Articular chondrocyte of knee joint (primary cell): ENCODE measurements around the gene DPY19L3. TPM values are rescaled to one million over a fixed set of nuclear protein-coding genes. Genes with fewer than 3 reads are reported as not detected.

Experiments used
- total RNA-seq: library from RNA; depleted of rRNA; stranded (reverse); fragments of >200 nt; gene quantifications from 2 replicates; pipeline ENCODE4 v1.2.3, GENCODE V29; 2012

Gene DPY19L3, protein sequence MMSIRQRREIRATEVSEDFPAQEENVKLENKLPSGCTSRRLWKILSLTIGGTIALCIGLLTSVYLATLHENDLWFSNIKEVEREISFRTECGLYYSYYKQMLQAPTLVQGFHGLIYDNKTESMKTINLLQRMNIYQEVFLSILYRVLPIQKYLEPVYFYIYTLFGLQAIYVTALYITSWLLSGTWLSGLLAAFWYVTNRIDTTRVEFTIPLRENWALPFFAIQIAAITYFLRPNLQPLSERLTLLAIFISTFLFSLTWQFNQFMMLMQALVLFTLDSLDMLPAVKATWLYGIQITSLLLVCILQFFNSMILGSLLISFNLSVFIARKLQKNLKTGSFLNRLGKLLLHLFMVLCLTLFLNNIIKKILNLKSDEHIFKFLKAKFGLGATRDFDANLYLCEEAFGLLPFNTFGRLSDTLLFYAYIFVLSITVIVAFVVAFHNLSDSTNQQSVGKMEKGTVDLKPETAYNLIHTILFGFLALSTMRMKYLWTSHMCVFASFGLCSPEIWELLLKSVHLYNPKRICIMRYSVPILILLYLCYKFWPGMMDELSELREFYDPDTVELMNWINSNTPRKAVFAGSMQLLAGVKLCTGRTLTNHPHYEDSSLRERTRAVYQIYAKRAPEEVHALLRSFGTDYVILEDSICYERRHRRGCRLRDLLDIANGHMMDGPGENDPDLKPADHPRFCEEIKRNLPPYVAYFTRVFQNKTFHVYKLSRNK
- total RNA-seq = 26.7 and 39.1 TPM in 2 replicates

DNA sequence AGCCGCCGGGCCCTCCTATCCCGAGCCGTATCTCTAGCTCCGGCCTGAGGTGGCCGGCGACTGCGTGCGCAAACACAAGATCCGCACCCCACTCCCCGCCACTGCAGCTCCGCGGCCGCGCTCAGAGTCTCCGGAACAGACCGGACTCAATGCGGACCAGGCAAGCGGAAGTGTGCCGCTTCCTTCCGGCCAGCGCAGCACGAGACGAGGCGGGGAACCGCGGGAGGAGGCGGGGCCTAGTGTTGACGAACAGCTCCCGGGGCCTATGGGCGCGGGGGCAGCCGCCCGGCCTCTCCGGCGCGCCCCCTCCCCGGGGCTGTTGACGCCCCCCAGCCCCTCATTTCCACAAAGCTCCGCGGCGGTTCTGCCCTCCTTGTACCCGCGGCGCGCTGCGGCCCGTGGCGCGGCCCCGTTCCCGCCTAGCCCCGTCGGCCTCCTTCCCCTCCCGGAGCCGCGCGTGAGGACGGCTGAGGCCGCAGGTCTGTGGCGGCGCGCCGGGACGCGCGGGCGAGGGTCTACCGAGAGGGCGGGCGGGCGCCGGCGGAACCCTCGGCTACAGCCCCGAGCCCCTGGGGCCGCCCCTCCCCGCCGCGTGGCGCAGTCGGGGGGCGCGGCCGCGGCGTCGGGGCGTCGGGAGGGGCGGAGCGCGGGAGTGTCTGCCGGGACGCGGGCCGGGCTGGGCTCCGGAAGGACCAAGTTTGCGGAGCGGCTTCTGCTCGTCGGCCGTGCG is at the start of gene DPY19L3:
Gene DPY19L3, plus strand, starts transcription at position 340 of the 730 bp plus-strand sequence. CDS start 2,484 bp downstream, outside the sequence.

Other genes with a start within 250 kb of the DPY19L3 start
- 14.6 and 16.3 TPM in 2 replicates for gene ZNF507, start 60.2 kb upstream of the DPY19L3 start, total RNA-seq
- gene PDCD5, start 175.4 kb downstream of the DPY19L3 start, total RNA-seq = 92.6 and 99.8 TPM in 2 replicates